ENCODE data around the gene CHRNB4. TPM values are rescaled to one million over a fixed set of nuclear protein-coding genes. Genes with fewer than 3 reads are reported as not detected.

CHRNB4 gene
- total RNA-seq, 1 donor, result not detected

DNA sequence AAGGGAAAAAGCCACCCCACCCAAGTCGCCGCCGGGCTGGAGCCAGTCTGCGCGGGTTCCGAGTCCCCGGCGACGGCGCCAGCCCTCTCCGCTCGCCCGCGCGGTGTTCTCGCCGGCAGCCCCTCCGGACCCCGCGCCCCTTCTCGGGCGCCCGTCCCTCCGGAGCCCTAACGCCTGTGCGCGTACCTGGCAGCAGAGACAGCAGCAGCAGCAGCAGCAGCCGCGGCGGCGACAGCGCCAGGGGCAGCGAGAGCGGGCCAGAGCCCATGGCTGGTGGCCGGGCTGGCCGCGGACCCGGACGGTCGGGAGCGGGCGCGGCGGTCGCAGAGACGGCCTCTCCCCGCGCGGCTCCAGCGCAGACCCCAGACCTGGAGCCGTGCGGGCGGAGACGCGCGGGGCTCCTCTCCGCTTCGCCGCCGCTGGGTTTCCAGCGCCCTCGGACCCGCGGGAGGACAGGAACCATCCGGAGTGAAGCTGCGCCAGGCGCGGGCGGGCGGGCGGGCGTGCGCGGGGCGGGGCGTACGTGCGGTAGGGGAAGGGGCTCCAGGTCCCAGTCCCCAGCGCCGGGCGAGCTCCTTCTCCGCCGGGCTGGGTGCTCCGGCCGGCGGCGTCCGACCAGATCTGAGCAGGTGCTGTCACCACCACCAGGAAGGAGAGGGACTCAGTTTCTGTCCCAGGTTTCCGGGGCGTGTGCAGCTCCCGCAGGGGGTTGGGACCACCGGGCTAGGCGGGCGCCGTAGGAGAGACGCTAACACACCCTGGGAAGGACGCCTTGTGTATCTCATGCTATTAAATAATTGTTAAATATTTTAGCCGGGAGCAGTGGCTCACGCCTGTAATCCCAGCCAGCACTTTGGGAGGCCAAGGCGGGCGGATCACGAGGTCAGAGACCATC lies 20.2 kb downstream of the CHRNB4 start, which contains the start of gene CHRNA3:
Gene CHRNA3 (minus strand): TSS at position 470 of the 895 bp plus-strand sequence. CDS start 202 bp downstream, at position 268.
- TF ChIP-seq, protein P1, sequence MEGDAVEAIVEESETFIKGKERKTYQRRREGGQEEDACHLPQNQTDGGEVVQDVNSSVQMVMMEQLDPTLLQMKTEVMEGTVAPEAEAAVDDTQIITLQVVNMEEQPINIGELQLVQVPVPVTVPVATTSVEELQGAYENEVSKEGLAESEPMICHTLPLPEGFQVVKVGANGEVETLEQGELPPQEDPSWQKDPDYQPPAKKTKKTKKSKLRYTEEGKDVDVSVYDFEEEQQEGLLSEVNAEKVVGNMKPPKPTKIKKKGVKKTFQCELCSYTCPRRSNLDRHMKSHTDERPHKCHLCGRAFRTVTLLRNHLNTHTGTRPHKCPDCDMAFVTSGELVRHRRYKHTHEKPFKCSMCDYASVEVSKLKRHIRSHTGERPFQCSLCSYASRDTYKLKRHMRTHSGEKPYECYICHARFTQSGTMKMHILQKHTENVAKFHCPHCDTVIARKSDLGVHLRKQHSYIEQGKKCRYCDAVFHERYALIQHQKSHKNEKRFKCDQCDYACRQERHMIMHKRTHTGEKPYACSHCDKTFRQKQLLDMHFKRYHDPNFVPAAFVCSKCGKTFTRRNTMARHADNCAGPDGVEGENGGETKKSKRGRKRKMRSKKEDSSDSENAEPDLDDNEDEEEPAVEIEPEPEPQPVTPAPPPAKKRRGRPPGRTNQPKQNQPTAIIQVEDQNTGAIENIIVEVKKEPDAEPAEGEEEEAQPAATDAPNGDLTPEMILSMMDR (IDR thresholded peaks at IDR 0.05; ENCODE audit: insufficient read depth, low read depth, low read length), result no peak
- DNase-seq (ENCODE audit: low read depth), result no peak
- H3K4me3 ChIP-seq (ENCODE audit: low read depth, low read length), result no peak within 1 kb of the TSS

DNA sequence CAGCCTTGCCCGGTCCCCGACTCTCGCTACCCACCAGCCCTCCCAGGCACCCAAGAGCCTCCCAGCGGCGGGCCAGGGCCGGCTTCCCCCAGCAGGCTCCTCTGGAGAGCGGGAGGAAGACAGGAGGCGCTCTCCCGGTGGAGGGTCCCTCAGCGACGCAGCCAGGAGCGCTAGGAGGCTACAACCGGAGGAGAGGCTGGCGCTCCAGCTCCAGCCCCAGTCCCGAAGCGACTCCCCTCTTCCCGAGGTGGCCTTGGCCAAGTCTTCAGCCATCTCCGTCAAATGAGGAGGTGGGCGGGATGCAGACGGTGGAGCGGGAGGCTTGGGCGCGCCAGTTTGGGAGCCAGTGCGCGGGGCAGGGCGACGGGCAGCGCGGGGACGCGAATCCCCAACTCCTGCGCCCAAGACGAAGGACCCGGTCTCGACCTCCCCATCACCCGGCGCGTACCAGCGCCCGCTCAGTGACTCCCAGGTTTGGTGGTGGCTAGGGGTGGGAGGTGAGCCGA lies 20.9 kb downstream of the CHRNB4 start:
- H3K4me3 ChIP-seq (ENCODE audit: low read depth, low read length), result no peak overlapping the region
- TF ChIP-seq, protein P1 (IDR thresholded peaks at IDR 0.05; ENCODE audit: insufficient read depth, low read depth, low read length), result peak; percentile 12
- no peak for DNase-seq (ENCODE audit: low read depth)

DNA sequence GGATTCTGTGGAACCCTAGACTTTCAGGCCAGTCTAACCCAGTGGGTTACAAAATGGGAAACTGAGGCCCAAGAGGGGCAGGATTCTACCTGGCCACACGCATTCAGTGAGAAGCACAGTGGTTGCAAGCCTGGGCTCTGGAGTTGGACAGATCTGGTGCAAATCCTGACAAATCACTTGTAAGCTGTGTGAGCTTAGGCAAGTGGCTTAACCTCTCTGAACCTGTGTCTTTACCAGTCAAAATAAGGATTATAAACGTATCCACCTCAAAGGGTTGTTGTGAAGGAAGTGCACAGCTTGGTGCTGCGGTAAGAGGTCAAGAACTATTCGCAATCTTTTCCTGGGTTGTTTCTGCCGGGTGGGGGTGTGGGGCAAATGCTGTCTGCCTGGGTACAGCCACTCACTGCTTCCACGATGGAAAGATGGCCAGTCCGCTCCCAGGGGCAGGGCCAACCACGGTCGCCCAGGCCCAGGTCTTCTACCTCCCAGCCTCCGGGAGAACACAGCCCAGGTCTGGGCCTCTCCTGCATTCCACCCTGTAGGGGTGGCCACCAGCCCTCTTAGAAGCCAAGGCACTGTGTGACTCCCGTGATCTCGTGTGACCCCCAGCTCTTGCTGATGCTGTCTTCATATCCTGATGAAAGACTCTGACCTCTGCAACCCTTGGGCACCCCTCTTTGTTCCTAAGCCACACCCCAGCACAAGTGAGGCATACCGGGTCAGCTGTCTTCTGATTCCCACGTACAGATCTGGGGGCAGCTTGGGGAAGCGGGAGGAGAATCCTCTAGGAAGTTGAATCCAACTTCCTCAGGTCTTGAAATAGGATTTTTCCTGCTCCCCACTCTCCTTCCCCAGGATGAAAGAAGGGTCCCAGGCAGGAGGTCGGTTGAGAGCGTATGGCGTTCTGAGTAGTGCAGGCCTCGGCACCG lies 21.7 kb downstream of the CHRNB4 start:
- H3K4me3 ChIP-seq (ENCODE audit: low read depth, low read length), result no peak overlapping the region
- TF ChIP-seq, protein P1 (IDR thresholded peaks at IDR 0.05; ENCODE audit: insufficient read depth, low read depth, low read length), result no peak
- peak; percentile 51 for DNase-seq (ENCODE audit: low read depth)

DNA sequence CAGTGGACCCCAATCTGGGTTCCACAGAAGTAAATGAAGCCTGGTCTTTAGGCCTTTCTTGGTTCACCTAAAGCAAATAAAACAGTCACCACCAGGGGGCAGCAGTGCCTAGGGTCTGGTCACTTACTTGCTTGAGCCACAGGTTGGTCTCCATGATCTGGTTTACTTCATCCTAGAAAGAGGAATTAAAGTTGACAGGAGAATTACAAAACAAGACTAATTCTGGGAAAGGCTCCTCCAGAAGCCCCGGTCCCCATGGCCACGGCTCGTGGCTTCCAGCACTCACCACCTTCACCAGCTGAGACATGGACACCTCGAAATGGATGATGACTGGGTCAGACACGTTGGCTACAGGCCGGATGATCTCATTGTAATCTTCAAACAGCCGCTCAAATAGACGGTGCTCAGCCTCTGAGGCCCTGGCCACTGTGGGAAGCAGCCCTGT lies 22.5 kb downstream of the CHRNB4 start:
- TF ChIP-seq, protein P1 (IDR thresholded peaks at IDR 0.05; ENCODE audit: insufficient read depth, low read depth, low read length), result peak; percentile 81

DNA sequence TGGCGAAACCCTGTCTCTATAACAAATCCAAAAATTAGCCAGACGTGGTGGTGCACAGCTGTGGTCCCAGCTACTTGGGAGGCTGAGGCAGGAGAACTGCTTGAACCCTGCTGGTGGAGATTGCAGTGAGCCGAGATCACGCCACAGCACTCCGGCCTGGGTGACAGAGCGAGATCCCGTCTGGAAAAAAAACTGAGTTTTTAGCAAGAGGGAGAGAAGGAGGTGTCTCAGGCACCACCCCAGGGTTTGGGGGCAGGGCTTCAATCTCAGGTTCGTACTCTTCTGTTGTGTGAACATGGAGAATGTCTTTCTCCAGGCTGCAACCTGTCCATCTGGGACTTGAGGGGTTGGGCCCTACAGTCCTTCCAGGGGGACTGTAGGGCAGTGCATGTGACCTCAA lies 22.9 kb downstream of the CHRNB4 start:
- H3K4me3 ChIP-seq (ENCODE audit: low read depth, low read length), result no peak overlapping the region
- TF ChIP-seq, protein P1 (IDR thresholded peaks at IDR 0.05; ENCODE audit: insufficient read depth, low read depth, low read length), result no peak
- no peak for DNase-seq (ENCODE audit: low read depth)

More for the DNA sequence above, 22.5 kb downstream of the CHRNB4 start:
- no peak overlapping the region for H3K4me3 ChIP-seq (ENCODE audit: low read depth, low read length)
- DNase-seq (ENCODE audit: low read depth), result peak; percentile 95

DNA sequence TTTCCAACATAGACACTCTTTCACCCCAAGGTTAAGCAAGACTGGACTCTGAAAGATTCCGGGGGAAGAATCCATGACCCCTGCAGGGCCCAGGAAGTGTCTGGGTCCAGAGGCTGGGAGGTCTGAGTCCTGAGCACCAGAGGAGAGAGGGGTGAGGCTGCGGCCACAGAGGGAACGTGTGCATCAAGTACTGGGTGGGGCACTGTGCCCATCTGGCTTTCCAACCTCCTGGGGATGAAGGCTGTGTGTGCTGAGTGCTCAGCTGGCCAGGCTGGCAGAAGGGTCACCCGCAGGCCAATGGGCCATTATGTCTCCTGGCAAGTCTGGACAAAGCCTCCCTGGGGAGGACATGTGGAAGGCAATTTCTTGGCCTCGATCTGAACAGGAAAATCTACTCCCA lies 23.5 kb downstream of the CHRNB4 start:
- DNase-seq (ENCODE audit: low read depth), result no peak
- H3K4me3 ChIP-seq (ENCODE audit: low read depth, low read length), result no peak overlapping the region
- TF ChIP-seq, protein P1 (IDR thresholded peaks at IDR 0.05; ENCODE audit: insufficient read depth, low read depth, low read length), result no peak
